Measurements from ENCODE around the gene C1S.

DNA sequence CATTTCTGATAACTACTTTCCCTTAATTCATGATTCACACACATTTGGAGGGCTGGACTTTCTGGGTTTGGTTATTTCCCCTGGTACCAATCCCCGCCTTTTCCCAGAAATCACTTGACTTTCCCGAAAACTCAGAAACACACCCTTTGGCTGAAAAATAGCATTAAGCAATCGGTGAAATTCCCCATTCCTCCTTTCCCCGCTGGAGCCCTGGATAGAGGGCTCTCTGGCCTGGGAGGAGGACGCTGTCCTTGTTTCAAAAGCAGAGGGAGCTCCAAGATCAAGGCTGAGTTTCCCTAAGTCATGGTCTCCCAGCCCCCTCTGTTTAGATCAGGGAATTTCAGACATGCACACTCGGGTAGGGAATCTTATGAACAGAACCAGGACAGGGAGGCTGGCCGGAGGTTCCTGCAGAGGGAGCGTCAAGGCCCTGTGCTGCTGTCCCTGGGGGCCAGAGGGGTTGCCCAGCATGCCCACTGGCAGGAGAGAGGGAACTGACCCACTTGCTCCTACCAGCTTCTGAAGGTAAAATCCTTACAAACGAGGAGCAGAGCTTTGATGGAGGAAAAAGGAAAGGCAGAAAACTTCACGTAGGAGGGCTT lies at the start of gene C1S:
- TF ChIP-seq, protein P1, sequence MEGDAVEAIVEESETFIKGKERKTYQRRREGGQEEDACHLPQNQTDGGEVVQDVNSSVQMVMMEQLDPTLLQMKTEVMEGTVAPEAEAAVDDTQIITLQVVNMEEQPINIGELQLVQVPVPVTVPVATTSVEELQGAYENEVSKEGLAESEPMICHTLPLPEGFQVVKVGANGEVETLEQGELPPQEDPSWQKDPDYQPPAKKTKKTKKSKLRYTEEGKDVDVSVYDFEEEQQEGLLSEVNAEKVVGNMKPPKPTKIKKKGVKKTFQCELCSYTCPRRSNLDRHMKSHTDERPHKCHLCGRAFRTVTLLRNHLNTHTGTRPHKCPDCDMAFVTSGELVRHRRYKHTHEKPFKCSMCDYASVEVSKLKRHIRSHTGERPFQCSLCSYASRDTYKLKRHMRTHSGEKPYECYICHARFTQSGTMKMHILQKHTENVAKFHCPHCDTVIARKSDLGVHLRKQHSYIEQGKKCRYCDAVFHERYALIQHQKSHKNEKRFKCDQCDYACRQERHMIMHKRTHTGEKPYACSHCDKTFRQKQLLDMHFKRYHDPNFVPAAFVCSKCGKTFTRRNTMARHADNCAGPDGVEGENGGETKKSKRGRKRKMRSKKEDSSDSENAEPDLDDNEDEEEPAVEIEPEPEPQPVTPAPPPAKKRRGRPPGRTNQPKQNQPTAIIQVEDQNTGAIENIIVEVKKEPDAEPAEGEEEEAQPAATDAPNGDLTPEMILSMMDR (conservative IDR thresholded peaks at IDR 0.05; ENCODE audit: low read length), result no peak
- TF ChIP-seq EZH2phosphoT487 (IDR thresholded peaks at IDR 0.05; ENCODE audit: borderline replicate concordance), result no peak

All from Loucy (cell line).